ENCODE measurements around the gene KIF21A.

The KIF21A gene

GRCh38 chr12:39278426-39278825 is 164.5 kb downstream of the KIF21A start:
- Mint-ChIP-seq H3K27me3 (ENCODE audit: low read depth) (peaks cover 11% of the 10 kb centered on the region), H3K9me3 (no peaks in the 10 kb centered on the region), H3K36me3 (ENCODE audit: low read depth) (no peaks in the 10 kb centered on the region), H3K4me3 (no peak overlapping the region), H3K4me1 (ENCODE audit: low read depth) (peaks cover 3% of the 10 kb centered on the region), H3K27ac (no peak overlapping the region)
- no peak for DNase-seq (ENCODE audit: low spot score)

- Mint-ChIP-seq H3K27me3 (ENCODE audit: low read depth) (peaks cover 11% of the 10 kb centered on the region), H3K27ac (no peak overlapping the region), H3K4me3 (no peak overlapping the region), H3K36me3 (ENCODE audit: low read depth) (no peaks in the 10 kb centered on the region), H3K4me1 (ENCODE audit: low read depth) (peaks cover 5% of the 10 kb centered on the region), H3K9me3 (no peaks in the 10 kb centered on the region)
- DNase-seq (ENCODE audit: low spot score) = no peak
These were observed 165.5 kb downstream of the KIF21A start for GRCh38 chr12:39277416-39277815.

GRCh38 chr12:39275846-39276245 is 167.1 kb downstream of the KIF21A start:
- H3K36me3 Mint-ChIP-seq (ENCODE audit: low read depth) = no peaks in the 10 kb centered on the region
- peaks cover 5% of the 10 kb centered on the region for H3K4me1 Mint-ChIP-seq (ENCODE audit: low read depth)
- H3K27me3 Mint-ChIP-seq (ENCODE audit: low read depth) = peaks cover 14% of the 10 kb centered on the region
- DNase-seq (ENCODE audit: low spot score) = no peak
- no peaks in the 10 kb centered on the region for H3K9me3 Mint-ChIP-seq
- H3K27ac Mint-ChIP-seq = no peak overlapping the region
- no peak overlapping the region for H3K4me3 Mint-ChIP-seq

- H3K4me3 Mint-ChIP-seq = no peak overlapping the region
- H3K27ac Mint-ChIP-seq = no peak overlapping the region
- H3K4me1 Mint-ChIP-seq (ENCODE audit: low read depth) = peaks cover 5% of the 10 kb centered on the region
- no peak for DNase-seq (ENCODE audit: low spot score)
- peaks cover 12% of the 10 kb centered on the region for H3K27me3 Mint-ChIP-seq (ENCODE audit: low read depth)
- no peaks in the 10 kb centered on the region for H3K36me3 Mint-ChIP-seq (ENCODE audit: low read depth)
- no peaks in the 10 kb centered on the region for H3K9me3 Mint-ChIP-seq
These were observed 169.9 kb downstream of the KIF21A start for GRCh38 chr12:39272871-39273655.

GRCh38 chr12:39269492-39269891 is 173.4 kb downstream of the KIF21A start:
- H3K36me3 Mint-ChIP-seq (ENCODE audit: low read depth) = no peaks in the 10 kb centered on the region
- no peak overlapping the region for H3K4me3 Mint-ChIP-seq
- no peak overlapping the region for H3K27ac Mint-ChIP-seq
- no peak for DNase-seq (ENCODE audit: low spot score)
- peaks cover 2% of the 10 kb centered on the region for H3K4me1 Mint-ChIP-seq (ENCODE audit: low read depth)
- H3K27me3 Mint-ChIP-seq (ENCODE audit: low read depth) = peaks cover 9% of the 10 kb centered on the region
- no peaks in the 10 kb centered on the region for H3K9me3 Mint-ChIP-seq

- no peak overlapping the region for H3K4me3 Mint-ChIP-seq
- no peak for DNase-seq (ENCODE audit: low spot score)
- H3K9me3 Mint-ChIP-seq = no peaks in the 10 kb centered on the region
- H3K36me3 Mint-ChIP-seq (ENCODE audit: low read depth) = no peaks in the 10 kb centered on the region
- no peak overlapping the region for H3K27ac Mint-ChIP-seq
- H3K27me3 Mint-ChIP-seq (ENCODE audit: low read depth) = peaks cover 3% of the 10 kb centered on the region
- no peaks in the 10 kb centered on the region for H3K4me1 Mint-ChIP-seq (ENCODE audit: low read depth)
These were observed 175.0 kb downstream of the KIF21A start for GRCh38 chr12:39267886-39268285.

GRCh38 chr12:39252628-39253027 is 190.3 kb downstream of the KIF21A start:
- no peak overlapping the region for H3K4me3 Mint-ChIP-seq
- no peak for DNase-seq (ENCODE audit: low spot score)
- H3K9me3 Mint-ChIP-seq = no peaks in the 10 kb centered on the region
- H3K4me1 Mint-ChIP-seq (ENCODE audit: low read depth) = no peaks in the 10 kb centered on the region
- no peaks in the 10 kb centered on the region for H3K27me3 Mint-ChIP-seq (ENCODE audit: low read depth)
- H3K36me3 Mint-ChIP-seq (ENCODE audit: low read depth) = no peaks in the 10 kb centered on the region
- no peak overlapping the region for H3K27ac Mint-ChIP-seq
